ENCODE data around the gene CEBPZOS.

CEBPZOS gene

DNA sequence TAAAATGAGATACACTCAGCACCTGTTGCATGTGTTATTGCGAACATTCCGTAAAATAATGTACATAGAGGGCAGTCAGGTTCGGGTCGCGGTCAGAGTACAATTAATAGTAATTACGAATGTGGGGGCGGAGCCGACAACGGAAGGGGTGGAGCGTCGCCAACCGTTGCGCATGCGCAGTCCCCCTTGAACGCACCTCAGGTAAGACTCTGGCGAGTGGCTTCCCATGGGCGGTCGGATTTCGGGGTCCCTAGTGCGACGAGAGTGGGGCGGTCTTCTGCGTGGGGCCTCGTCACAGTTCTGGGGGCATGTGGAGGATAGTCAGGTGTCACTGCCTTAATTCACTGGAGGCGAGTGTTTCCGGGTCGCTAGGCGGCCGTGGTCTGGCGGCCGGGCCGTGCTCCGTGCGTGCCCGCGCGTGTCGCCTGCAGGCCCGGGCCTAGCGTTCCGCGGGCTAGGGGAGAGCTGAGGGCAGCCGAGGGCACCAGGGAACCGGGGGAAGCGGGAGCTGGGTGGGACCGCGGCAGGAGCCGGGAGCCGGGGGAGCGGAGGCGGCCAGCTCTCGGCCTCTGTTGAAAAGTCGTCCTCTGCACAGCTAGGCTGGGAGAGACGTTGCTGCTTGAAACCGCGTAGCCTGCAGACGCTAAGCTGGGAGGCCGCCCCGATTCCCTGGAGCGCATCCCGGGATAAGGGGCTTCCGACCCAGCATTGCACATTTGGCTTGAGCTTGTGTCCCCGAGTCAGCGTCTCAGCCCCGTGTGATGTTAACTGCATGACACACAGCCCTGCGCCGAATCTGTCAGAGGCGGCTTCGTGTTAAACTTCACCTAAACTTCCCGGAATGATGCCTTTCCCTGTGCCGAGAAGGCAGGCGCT lies at the start of gene CEBPZOS:
Gene CEBPZOS, plus strand, starts transcription at position 177 of the 876 bp plus-strand sequence. CDS start 3,209 bp downstream, outside the sequence.
- DNase-seq (ENCODE audit: low read depth in 2 of 2) = peak; percentile 82 to 83

DNA sequence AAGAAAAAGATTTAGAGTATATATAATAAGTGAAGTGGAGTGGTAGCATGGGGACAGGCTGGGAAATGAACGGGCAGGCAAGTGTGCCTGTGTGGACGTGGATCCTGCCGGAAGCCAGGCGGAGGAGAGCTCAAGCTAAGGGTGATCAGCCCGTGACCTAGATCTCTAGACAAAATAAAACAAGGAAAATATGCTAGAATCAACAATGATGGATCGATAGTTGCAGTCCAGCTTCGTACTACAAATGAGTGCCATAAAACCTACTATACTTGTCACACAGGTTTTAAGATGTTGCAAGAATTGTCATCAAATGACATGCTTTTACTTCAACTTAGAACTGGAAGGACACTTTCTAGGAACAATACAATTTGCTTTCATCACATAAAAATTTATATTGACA lies 48.0 kb upstream of the CEBPZOS start:
- no peak for DNase-seq (ENCODE audit: low read depth in 2 of 2)

DNA sequence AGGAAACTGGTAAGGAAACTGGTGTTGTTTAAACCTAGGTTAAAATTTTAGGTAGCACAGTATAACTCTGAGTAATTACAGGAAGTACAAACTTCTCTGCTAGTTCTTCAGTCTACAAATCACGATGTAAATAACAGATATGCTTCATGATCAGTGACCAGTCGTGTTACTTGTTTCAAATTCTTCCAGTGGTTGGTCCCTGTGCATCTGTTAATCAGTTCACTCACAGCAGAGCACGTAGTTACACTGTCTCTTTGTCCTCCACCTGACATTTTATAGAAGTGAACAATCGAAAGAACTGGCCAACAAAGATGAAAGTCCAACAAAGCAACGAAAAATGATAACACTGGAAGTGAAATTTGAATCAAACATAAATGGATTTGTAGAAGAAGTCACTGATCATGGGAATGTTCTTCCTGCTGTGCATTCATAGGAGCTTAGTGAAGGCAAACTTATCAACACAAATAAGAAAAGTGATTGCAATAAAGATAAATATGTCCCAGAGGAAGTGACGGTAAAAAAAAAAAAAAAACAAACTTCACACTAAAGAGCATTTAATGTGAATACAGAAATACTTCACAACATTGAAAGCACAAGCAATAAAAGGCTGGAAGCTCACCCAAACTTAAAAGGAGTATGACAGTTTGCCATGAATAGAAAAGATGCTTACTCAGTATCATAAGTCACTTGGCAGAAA lies 46.5 kb upstream of the CEBPZOS start:
- DNase-seq (ENCODE audit: low read depth in 2 of 2) = no peak

DNA sequence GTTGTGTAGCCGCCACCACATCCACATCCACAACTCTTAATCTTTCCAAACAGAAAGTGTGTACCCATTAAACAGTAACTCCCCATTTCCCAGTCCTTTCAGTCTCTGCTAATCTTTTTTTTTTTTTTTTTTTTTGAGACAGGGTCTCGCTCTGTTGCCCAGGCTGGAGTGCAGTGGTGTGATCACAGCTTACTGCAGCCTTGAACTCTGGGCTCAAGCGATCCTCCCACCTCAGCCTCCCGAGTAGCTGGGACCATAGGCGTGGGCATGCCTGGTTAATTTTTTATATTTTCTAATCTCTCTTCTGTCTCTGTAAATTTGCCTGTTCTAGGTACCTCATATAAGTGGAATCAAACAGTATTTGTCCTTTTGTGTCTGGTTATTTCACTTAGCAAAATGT lies 43.1 kb upstream of the CEBPZOS start:
- DNase-seq (ENCODE audit: low read depth in 2 of 2) = no peak

DNA sequence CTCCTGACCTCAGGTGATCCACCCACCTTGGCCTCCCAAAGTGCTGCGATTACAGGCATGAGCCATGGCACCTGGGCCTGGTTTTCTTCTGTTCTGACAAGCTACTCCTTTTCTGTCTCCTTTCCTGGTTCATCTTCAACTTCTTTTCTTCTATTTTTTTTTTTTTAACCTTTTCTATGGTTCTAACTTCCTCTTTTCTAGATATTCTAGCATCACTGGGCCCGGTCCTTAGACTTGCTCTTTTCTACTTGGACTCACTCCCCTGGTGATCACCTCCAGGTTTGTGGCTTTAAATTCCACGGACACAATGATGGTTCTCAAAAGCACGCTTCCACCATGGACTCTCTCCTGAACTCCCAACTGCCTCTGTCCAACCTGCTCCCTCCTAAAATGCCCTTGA lies 41.5 kb upstream of the CEBPZOS start:
- DNase-seq (ENCODE audit: low read depth in 2 of 2) = no peak

DNA sequence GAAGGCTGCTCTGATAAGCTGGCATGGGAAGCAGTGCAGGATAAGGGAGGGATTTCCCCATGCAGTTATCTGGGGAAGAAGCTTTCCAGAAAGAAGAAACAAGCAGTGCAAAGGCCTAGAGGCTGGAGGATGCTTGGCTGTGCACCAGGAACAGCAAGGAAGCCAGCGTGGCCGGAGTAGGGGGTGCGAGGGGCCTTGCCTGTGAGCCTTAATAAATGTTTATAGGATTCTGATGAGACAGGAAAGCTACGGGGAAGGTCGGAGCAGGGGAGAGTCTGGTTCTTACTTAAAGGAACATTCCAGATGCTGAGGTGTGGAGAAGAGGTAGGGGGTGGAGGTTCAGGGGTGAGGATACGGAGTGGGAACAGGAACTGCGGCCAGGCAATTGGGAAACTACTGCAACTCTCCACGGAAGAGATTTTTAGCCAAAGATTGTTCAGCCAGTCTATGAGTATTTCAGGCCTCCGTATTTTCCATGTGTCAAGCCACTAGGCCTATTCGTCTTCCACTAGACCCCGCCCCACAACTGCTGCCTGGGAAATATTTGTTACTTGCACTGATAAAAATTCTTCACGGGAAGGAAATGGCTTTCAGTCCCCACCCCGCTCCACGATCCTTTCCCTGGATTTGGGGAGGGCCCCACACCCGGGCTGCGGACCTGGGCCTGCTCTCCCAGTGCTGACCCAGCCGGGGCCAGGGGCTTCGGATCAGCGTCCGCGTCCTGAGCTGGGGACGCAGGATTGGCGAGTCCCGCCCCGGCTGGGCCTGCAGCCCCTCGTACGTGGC lies 40.0 kb upstream of the CEBPZOS start:
- DNase-seq (ENCODE audit: low read depth in 2 of 2) = peak in 1 of 2 donors; percentile 10

DNA sequence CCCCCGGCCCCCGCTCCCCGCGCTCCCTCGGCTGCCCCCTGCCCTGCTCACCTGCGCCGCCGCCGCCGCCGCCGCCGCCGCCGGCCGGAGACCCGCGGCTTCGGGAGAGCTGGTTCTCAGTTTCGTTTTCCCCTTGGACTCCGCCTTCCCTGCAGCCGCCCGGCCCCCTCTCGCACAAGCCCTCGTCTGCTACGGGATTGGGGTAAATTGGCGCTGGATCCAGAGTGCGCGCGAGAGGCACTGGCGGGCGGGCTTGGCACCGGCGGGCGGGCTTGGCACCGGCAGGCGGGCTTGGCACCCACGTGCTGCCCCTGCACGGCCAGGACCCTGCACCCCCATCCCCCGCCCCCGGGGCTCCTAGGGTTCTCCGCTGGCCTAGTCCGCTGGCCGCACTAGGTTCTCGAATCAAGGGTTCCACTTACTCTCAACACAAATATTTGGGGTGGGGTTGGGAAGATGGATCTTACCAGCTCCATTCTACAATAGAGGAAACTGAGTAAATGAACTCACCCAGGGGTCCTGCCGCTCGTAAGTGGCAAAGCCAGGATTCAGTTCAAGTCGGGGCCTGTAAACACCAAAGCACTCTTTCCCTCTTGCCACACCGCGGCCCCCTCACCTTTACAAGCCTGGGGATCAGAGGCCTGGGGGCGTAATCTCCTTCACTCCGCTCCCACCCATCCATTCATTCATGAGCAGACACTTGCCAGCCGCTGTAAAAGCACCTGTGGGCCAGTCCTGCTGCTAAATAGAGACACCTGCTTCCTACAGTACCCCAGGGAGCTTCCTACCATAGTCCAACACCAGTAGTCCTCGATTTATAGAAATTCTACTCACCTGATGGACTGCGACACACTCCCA lies 39.2 kb upstream of the CEBPZOS start, which contains the start of gene EIF2AK2:
Gene EIF2AK2, minus strand, starts transcription at position 124 of the 858 bp plus-strand sequence. CDS start 9,174 bp downstream, outside the sequence.
- DNase-seq (ENCODE audit: low read depth in 2 of 2) = peak; percentile 70 to 75

DNA sequence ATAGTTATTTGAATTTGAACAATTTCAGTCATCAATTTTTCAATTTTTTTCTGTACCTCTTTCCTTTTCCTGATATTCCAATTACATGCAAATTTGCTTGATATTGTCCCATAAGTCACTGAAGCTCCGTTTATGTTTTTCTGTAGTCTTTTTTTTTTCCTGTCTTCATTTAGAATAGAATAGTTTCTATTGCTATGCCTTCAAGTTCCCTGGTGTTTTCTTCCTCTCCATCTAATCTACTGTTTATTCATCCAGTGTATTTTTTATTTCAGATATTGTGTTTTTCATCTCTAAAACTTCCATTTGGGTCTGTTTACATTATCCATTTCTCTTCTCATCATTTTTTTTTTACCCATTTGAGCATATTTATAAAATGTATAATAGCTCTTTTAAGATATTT lies 31.5 kb upstream of the CEBPZOS start:
- no peak for DNase-seq (ENCODE audit: low read depth in 2 of 2)

DNA sequence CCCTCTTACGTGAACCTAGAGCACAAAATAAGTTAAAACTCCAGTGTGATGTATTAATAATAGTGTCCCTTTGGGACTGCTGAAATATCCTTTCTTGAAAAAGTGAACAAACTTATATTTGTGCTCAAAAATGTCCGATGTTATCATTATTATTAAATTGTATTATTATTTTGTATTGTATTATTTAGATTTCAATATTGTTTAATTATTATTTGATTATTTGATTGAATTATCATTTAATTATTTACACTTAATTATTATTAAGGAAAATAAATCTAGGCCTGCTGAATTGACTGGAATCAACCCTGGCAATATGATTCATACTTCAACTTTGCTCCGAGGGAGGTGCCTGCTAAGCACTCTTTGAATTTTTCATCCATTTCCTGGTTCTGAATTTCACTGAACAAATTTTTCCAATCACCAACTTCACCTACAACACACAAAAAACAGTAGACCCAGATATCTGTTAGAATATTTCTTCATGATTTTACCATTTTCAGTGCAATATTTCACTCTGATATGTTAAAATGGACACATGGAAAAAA lies 28.6 kb upstream of the CEBPZOS start:
- no peak for DNase-seq (ENCODE audit: low read depth in 2 of 2)

DNA sequence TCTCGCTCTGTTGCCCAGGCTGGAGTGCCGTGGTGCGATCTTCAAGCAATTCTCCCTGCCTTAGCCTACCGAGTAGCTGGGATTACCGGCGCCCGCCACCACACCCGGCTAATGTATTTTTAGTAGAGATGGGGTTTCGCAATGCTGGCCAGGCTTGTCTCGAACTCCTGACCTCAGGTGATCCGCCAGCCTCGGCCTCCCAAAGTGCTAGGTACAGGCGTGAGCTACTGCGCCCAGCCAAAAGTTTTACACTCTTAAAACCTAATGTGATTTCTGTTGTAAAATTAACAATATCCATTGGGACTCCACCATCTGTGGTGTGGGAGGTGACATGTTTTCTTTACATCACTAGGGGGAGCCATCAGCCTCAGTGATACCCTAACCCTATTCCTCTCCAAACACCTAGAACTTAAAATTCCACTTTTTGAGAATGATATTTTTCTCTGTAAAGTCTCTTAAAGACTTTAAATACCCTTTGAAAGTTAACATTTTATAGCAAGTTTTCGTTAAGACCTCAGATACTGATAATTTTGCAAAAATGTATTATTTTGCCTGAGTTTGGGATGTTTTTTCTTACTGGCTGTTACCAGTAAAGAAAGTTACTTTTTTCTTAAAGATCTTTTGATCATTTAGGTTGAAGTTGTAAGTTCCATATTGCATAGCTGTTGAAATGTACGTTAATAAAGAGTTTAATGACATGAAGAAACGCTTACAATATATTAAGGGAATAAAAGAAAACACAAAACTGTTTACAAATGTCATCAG lies 27.9 kb upstream of the CEBPZOS start:
- no peak for DNase-seq (ENCODE audit: low read depth in 2 of 2)

DNA sequence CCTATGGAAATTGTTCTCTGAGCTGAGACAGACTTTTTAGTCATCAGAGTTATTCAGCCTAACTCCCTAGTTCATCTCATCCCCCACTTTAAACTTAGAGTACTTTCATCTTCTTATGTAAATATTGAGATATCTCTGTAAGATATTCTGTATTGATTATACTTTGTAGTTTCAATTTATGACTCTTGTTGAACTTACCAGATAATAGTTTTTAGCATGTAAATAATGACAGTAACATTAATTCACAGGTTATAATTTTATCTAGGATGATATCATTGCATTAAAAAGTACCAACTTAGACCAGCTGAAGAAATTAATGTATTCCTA lies 24.7 kb upstream of the CEBPZOS start:
- no peak for DNase-seq (ENCODE audit: low read depth in 2 of 2)

DNA sequence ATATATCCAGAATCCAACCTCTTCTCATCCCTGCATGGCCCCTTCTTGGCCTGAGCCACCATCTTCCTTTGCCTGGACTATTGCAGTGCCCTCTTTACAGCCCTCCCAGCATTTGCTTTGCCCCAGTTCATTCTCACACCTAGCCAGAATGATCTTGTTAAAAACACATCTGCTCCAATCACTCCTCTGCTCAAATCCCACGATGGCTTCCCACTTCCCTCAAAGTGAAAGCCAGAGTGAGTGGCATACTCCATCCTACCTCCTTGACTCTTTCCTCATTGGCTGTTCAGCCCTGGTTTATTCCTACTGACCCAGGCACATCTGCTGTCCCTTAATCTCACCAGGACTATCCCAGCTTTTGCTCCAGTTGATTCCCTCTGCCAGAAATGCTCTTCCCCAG lies 22.6 kb upstream of the CEBPZOS start:
- no peak for DNase-seq (ENCODE audit: low read depth in 2 of 2)

DNA sequence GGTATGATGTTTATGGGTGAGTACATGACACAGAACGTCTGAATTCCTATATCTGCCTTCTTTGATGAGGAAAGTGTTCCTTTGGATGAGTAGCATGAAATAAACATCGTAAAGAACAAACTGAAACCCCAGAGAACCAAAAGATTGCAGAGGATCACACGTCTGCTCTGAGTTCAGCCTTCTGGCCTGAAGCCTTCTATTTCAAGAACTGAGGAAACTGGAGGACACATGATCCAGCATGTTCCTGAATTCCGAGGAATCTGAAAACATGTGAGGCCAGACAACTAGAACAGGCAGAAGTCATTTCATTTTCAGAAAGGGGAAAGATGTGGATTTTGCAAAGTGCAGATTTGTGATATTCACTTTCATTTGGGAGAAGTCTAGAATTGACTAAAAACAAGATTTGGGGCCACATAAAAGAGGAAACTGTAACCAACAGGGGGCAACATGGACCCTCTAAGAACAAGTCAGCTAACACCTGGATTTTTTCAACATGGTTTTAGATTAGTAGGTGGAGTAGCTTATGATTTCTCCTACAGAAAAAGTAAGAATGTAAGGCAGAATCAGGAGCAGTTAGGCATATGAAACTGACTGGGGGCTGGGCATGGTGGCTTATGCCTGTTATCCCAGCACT lies 16.2 kb upstream of the CEBPZOS start:
- DNase-seq (ENCODE audit: low read depth in 2 of 2) = no peak

DNA sequence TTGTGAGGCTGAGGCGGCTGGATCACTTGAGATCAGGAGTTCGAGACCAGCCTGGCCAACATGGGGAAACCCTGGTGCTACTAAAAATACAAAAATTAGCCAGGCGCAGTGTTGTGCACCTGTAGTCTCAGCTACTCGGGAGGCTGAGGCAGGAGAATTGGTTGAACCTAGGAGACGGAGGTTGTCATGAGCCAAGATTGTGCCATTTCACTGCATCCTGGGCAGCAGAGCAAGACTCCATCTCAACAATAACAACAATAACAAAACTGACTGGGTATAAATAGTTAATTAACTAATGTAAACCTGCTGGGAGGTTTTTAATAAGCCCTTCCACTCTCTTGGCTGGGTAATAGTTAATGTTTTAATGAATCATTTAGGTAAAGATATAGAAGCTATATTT lies 15.7 kb upstream of the CEBPZOS start:
- no peak for DNase-seq (ENCODE audit: low read depth in 2 of 2)

DNA sequence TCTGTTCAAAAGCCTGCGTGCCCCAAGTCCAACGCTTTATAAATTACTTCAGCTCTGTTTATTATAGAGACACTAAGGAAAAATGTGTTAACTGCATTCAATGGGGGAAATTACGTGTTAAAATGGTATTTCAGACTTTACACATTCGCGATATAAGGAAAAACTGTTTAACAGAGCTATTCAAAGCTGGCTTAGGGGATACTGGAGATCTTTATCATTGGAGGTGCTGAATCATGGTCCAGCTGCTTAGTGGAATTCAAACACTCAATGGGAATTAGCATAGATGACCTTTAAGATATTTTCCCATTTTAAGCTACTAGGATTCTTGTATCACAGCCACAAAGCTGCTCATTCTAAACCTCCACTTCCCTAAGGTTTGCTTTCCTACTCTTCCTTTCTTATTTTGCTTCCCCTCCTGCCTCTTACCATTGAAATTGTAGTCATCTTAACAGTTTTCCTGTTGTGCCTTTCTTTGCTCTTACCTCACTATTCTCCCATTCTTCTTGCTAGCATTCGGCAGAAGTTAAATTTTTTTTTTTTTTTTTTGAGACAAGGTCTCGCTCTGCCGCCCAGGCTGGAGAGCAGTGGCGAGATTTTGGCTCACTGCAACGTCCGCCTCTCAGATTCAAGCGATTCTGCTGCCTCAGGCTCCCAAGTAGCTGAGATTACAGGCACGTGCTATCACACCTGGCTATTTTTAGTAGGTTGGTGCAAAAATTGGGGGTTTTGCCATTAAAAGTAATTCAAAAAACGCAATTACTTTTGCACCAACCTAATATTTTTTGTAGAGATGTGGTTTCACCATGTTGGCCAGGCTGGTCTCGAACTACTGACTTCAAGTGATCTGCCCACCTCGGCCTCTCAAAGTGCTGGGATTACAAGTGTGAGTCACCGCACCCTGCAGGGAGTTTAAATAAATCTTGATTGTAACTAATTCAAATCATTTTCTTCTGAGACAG lies 14.3 kb upstream of the CEBPZOS start:
- DNase-seq (ENCODE audit: low read depth in 2 of 2) = no peak

DNA sequence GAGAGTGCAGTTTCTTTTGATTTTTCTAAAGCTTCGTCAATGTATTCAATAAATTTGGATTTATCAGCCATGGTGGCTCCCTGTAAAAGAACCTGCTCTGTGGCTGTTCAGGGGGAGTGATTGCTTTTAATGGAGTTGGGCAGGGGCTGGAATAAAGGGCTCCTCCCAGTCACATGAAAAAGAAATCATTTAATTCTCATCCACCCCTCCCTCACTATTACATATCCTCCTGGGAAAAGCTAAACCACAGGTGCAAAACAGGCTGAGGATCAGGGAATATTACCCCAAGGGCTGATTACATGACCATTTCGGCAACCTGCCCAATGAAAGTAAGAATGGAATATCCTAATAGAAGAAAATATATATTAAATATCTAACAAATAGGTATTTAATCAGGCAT lies 7.7 kb upstream of the CEBPZOS start, which contains the start of gene SULT6B1:
Gene SULT6B1, minus strand, starts transcription at position 101 of the 400 bp plus-strand sequence. Its CDS starts 30 bp downstream, at position 71.
- DNase-seq (ENCODE audit: low read depth in 2 of 2) = no peak

DNA sequence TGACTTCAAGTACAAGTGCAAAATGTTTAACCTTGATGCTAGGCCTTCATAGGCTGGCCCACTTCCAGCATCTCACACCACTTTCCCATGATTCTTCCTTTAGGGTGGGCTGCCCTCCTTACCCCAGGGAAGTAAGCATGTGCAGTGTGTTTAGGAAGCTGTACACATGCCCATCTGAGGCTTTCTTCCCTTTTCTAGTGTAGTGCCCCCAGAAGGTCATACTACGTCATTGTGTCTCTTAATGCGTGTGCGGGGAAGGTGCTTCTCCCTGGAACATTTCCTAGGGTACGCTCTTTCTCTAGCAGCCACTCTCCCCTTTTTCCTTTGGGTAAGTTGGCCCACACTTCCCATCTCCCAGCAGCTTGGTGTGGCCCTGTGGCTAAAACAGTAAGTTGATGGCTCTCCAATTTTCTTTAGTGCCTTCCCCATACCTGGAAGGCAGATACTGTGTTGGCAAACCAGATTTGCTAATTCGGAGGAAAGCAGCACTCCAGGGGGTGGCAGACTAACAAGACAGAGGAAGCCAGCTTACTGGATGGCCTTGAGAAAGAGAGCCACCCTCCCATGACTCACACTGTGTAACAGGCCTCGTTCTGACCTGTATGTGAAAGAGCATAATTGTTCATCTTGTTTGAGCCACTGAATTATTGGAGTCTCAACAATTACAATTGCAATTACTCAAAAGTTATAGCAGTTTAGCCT lies 6.7 kb upstream of the CEBPZOS start:
- DNase-seq (ENCODE audit: low read depth in 2 of 2) = no peak

DNA sequence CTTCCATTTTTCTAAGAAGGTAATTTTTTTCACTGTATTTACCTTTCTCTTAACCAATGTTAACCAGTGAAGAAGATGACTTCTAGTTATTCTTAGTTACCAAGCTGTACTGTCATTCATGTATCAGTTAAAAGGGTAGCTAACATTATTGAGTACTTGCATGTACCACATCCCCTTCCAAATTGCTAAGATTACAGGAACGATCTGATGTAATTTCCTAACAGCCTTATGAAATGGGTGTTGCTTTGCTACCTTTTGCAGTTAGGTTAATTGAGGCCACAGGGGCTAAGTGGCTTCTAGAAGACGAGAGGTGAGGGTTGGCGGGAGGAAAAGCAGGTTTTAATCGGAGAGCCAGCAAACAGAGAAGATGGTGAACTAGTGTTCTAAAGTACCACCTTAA lies 6.0 kb upstream of the CEBPZOS start:
- no peak for DNase-seq (ENCODE audit: low read depth in 2 of 2)
